SW480 (cell line): ENCODE results near the gene RPL26.
A peak's percentile ranks its signal among the peaks of the same experiment; 100 is the strongest.
"Not testable (repeated sequence)": the region's sequence is repeated elsewhere in the genome, so short reads cannot be mapped to it uniquely, and the experiment has no call there.

ENCODE experiments used
- DNase-seq: peaks from one replicate; pipeline ENCODE4 v3.0.0-alpha.2; 2016; ENCODE audit warnings: low spot score

Gene RPL26

GRCh38 chr17:8394497-8394896, 11.5 kb upstream of the RPL26 start:
- DNase-seq: not testable (repeated sequence)

- DNase-seq: no peak
Measured at GRCh38 chr17:8393470-8394231, 10.7 kb upstream of the RPL26 start.

- no peak for DNase-seq
Measured at GRCh38 chr17:8392674-8393469, 9.9 kb upstream of the RPL26 start.

GRCh38 chr17:8392274-8392673, 9.3 kb upstream of the RPL26 start:
- DNase-seq: no peak

- no peak for DNase-seq
Measured at GRCh38 chr17:8391711-8392110, 8.7 kb upstream of the RPL26 start.

GRCh38 chr17:8387914-8388651, 5.1 kb upstream of the RPL26 start:
- no peak for DNase-seq

- DNase-seq: no peak
Measured at GRCh38 chr17:8386841-8387240, 3.8 kb upstream of the RPL26 start.

- DNase-seq: peak; percentile 60
Measured at GRCh38 chr17:8384801-8385378, 1.9 kb upstream of the RPL26 start.

- DNase-seq: no peak
Measured at GRCh38 chr17:8382880-8383142, 182 bp downstream of the RPL26 start.

- DNase-seq: no peak
Measured at GRCh38 chr17:8382052-8382879, 727 bp downstream of the RPL26 start.

GRCh38 chr17:8380049-8380448, 2.9 kb downstream of the RPL26 start:
- DNase-seq: no peak

GRCh38 chr17:8378117-8378516, 4.9 kb downstream of the RPL26 start:
- DNase-seq: not testable (repeated sequence)

- no peak for DNase-seq
Measured at GRCh38 chr17:8377422-8377821, 5.6 kb downstream of the RPL26 start.

GRCh38 chr17:8376271-8377067, 6.5 kb downstream of the RPL26 start, which contains the start of gene KRABD2:
TSS of gene KRABD2 (minus strand) at chr17:8376704.
- DNase-seq: peak; percentile 92

GRCh38 chr17:8375738-8376259, 7.2 kb downstream of the RPL26 start:
- DNase-seq: no peak

GRCh38 chr17:8373856-8374255, 9.1 kb downstream of the RPL26 start:
- DNase-seq: not testable (repeated sequence)

GRCh38 chr17:8372422-8372821, 10.6 kb downstream of the RPL26 start:
- DNase-seq: no peak

- no peak for DNase-seq
Measured at GRCh38 chr17:8371786-8372185, 11.2 kb downstream of the RPL26 start.

GRCh38 chr17:8369944-8370343, 13.0 kb downstream of the RPL26 start:
- DNase-seq: no peak

- no peak for DNase-seq
Measured at GRCh38 chr17:8368193-8368592, 14.8 kb downstream of the RPL26 start.

GRCh38 chr17:8366231-8366630, 16.8 kb downstream of the RPL26 start:
- no peak for DNase-seq
